Small intestine (tissue), 7 donors: Measurements from ENCODE around the gene SEMA4D. TPM values are rescaled to one million over a fixed set of nuclear protein-coding genes. Genes with fewer than 3 reads are reported as not detected.
A peak's percentile ranks its signal among the peaks of the same experiment; 100 is the strongest.

Experiments used
- DNase-seq, 2 donors: peaks; one replicate each; pipeline versions ENCODE4 v3.0.0 to v3.0.0-alpha.2; 2013
- FAIRE-seq: peaks from 2 replicates; lab custom pipeline; 2012; peaks lifted over from hg19 to GRCh38; lab: Jason Lieb, UNC
- H3K27ac ChIP-seq, 3 donors: one replicate each; pipeline ENCODE4 v1.5.1; 2013; ENCODE audit warnings: low read length in 2 of 3, mild to moderate bottlenecking in 2 of 3, control low read depth in 1 of 3, inconsistent platforms in 1 of 3, low read depth in 1 of 3, moderate library complexity in 1 of 3
- H3K27me3 ChIP-seq, 3 donors: one replicate each; pipeline ENCODE4 v1.6.1; 2013; ENCODE audit warnings: low read length in 3 of 3, inconsistent platforms in 1 of 3; ENCODE audit not compliant: control insufficient read depth in 3 of 3, insufficient read depth in 3 of 3
- H3K36me3 ChIP-seq, 3 donors: one replicate each; pipeline ENCODE4 v1.6.1; 2013; ENCODE audit warnings: low read length in 3 of 3, inconsistent platforms in 1 of 3, low read depth in 1 of 3, mild to moderate bottlenecking in 1 of 3, moderate library complexity in 1 of 3; ENCODE audit not compliant: control insufficient read depth in 3 of 3, insufficient read depth in 2 of 3
- H3K4me1 ChIP-seq, 3 donors: one replicate each; pipeline ENCODE4 v1.6.1; 2013; ENCODE audit warnings: low read length in 2 of 3, inconsistent platforms in 1 of 3, low read depth in 1 of 3, mild to moderate bottlenecking in 1 of 3, moderate library complexity in 1 of 3; ENCODE audit not compliant: control insufficient read depth in 3 of 3, insufficient read depth in 2 of 3
- H3K4me3 ChIP-seq, 3 donors: one replicate each; pipeline ENCODE4 v1.5.1; 2013; ENCODE audit warnings: low read length in 3 of 3, control low read depth in 1 of 3, inconsistent platforms in 1 of 3, low read depth in 1 of 3, mild to moderate bottlenecking in 1 of 3, moderate library complexity in 1 of 3
- H3K9me3 ChIP-seq, 2 donors: one replicate each; pipeline ENCODE4 v1.6.1; 2013; ENCODE audit warnings: low read depth in 1 of 2, low read length in 1 of 2; ENCODE audit not compliant: control insufficient read depth in 2 of 2, insufficient read depth in 1 of 2
- WGBS, 3 donors: extraction: QIAGEN DNeasy Blood & Tissue Kit; methylation state at CpG; one replicate each; pipeline ENCODE4 v1.1.7; 2013; 5-methylcytosine and 5-hydroxymethylcytosine counted together
- polyA plus RNA-seq, 4 donors: library from polyadenylated mRNA; stranded (reverse) in 3 of 4; unstranded in 1 of 4; fragments of 200-250 nt in 3 of 4; fragments of 120-200 nt in 1 of 4; gene quantifications; one replicate each; pipeline versions ENCODE4 v1.2.1 to v1.2.3, GENCODE V29; 2013
- donor health status: healthy with polysubstance abuse.
- donor health status: control.
- donor health status: control.
- donor health status: Bipolar disorder and iron deficiency.
- donor health status: healthy.

Gene SEMA4D
- polyA plus RNA-seq, 4 donors: 0.67 to 29.7 (median 6.7) TPM

- 55 to 82% (median 78%) methylated on average over 1 of the region's 1 CpG for WGBS, 3 donors
- FAIRE-seq (no peak), DNase-seq (peak in 1 of 2 donors; percentile 29)
- H3K4me3 ChIP-seq: no peak overlapping the region
- H3K27ac ChIP-seq: no peak overlapping the region
- no peaks in the 10 kb centered on the region for H3K27me3 ChIP-seq
- H3K4me1 ChIP-seq: peaks cover 0 to 4% (median 0%) of the 10 kb centered on the region in 3 donors
- H3K9me3 ChIP-seq: peaks cover 0 to 31% of the 10 kb centered on the region in 2 donors
- H3K36me3 ChIP-seq: no peaks in the 10 kb centered on the region
Measured at GRCh38 chr9:89532944-89533343, 35.0 kb upstream of the SEMA4D start.

GRCh38 chr9:89532478-89532877 is 34.6 kb upstream of the SEMA4D start:
- DNase-seq (peak; percentile 22 to 32), FAIRE-seq (no peak)
- 26 to 50% (median 47%) methylated on average over 4 of the region's 4 CpGs for WGBS, 3 donors
- Histone ChIP-seq H3K9me3 (peaks cover 0 to 35% of the 10 kb centered on the region in 2 donors), H3K4me1 (peaks cover 0 to 4% (median 0%) of the 10 kb centered on the region in 3 donors), H3K27me3 (no peaks in the 10 kb centered on the region), H3K36me3 (no peaks in the 10 kb centered on the region), H3K4me3 (no peak overlapping the region), H3K27ac (no peak overlapping the region)

DNA sequence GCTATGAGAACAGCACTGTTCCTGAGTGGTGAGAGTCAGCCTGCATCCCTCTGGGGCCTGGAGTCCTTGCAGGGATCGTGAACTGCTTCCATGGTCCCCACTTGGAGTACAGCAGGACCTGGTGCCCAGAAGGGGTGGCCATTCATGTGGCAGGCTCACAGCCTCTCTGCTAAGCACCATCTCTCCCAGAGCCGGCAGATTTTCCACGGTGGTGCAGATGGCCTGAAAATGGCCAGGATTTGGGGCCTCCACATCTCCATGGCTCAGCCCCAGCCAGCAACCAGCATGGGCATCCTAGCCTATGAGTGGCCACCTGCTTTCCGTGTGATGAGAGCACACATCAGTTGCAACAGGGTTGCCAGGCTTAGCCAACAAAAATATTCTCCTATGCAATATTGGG is 33.9 kb upstream of the SEMA4D start:
- Histone ChIP-seq H3K4me3 (no peak overlapping the region), H3K4me1 (peaks cover 0 to 5% (median 0%) of the 10 kb centered on the region in 3 donors), H3K27me3 (no peaks in the 10 kb centered on the region), H3K9me3 (peaks cover 0 to 42% of the 10 kb centered on the region in 2 donors), H3K36me3 (no peaks in the 10 kb centered on the region), H3K27ac (no peak overlapping the region)
- DNase-seq (no peak), FAIRE-seq (no peak)
- 95 to 96% (median 96%) methylated on average over 4 of the region's 4 CpGs for WGBS, 3 donors

GRCh38 chr9:89530726-89531125 is 32.8 kb upstream of the SEMA4D start:
- Histone ChIP-seq H3K4me3 (no peak overlapping the region), H3K4me1 (peaks cover 0 to 14% (median 0%) of the 10 kb centered on the region in 3 donors), H3K36me3 (no peaks in the 10 kb centered on the region), H3K27me3 (no peaks in the 10 kb centered on the region), H3K9me3 (peaks cover 0 to 42% of the 10 kb centered on the region in 2 donors), H3K27ac (no peak overlapping the region)
- 54 to 72% (median 56%) methylated on average over 6 of the region's 6 CpGs for WGBS, 3 donors
- FAIRE-seq: no peak
- peak; percentile 48 to 66 for DNase-seq

DNA sequence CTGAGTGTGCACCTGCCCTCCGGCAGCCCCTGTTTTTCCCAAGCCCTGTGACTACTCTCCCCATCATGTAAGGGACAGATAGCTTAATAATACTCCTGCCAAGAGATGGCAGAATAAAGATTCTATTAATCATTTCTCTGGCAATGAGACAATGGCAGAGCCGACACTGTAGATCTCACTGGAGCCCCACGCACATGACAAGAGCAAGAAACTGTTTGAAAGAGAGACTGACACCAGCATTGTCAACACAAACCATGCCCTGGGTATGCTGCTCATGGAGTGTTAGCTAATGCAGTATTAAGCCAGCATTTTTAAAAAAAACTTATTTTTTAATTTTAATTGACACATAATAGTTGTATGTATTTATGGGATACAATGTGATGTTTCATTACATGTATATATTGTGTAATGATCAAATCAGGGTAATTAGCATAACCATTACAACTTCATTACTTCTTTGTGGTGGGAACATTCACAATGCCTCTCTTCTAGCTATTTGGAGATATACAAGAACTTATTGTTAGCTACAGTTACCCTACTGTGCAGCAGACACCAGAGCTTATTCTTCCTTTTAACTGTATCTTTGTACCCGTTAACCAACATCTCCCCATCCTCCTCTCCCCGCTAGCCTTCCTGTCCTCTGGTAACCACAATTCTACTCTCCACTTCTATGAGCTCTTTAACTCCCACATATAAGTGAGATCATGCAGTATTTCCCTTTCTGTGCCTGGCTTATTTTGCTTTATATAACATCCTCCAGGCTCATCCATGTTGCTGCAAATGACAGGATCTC is 31.5 kb upstream of the SEMA4D start:
- DNase-seq (peak in 1 of 2 donors; percentile 40), FAIRE-seq (no peak)
- Histone ChIP-seq H3K27ac (no peak overlapping the region), H3K4me1 (peaks cover 0 to 18% (median 8%) of the 10 kb centered on the region in 3 donors), H3K27me3 (no peaks in the 10 kb centered on the region), H3K36me3 (no peaks in the 10 kb centered on the region), H3K9me3 (peaks cover 0 to 42% of the 10 kb centered on the region in 2 donors), H3K4me3 (no peak overlapping the region)
- 70 to 88% (median 81%) methylated on average over 5 of the region's 5 CpGs for WGBS, 3 donors

DNA sequence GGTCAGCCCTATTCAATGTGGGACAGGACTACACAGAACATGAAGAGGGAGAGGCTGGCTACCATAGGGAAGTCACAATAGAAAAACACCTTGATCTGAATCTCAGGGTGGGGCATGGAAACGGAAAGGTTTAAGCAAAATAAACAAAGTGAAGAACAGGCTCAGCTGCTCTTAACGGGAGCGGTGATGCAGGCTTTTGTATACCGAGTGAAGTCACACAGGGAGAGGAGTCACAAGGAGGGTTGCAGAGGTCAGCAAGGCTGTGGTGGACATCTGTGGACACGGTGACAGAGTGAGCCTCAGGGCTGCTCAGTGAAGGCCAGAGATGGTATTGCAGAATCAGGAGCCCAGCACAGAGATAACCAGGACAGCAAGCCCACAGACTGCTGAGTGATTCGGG is 30.6 kb upstream of the SEMA4D start:
- Histone ChIP-seq H3K27ac (no peak overlapping the region), H3K4me3 (no peak overlapping the region), H3K27me3 (no peaks in the 10 kb centered on the region), H3K36me3 (no peaks in the 10 kb centered on the region), H3K9me3 (peaks cover 0 to 42% of the 10 kb centered on the region in 2 donors), H3K4me1 (peaks cover 0 to 16% (median 8%) of the 10 kb centered on the region in 3 donors)
- FAIRE-seq (no peak), DNase-seq (peak in 1 of 2 donors; percentile 24)
- WGBS, 3 donors: 41 to 63% (median 61%) methylated on average over 6 of the region's 6 CpGs

GRCh38 chr9:89528131-89528530 is 30.2 kb upstream of the SEMA4D start:
- no peak for FAIRE-seq
- WGBS, 3 donors: 94 to 98% (median 95%) methylated on average over 5 of the region's 5 CpGs

GRCh38 chr9:89527084-89527483 is 29.2 kb upstream of the SEMA4D start:
- Histone ChIP-seq H3K36me3 (no peaks in the 10 kb centered on the region), H3K27me3 (no peaks in the 10 kb centered on the region), H3K4me3 (no peak overlapping the region), H3K4me1 (peaks cover 0 to 16% (median 8%) of the 10 kb centered on the region in 3 donors), H3K27ac (no peak overlapping the region), H3K9me3 (peaks cover 0 to 42% of the 10 kb centered on the region in 2 donors)
- WGBS, 3 donors: 27 to 56% (median 34%) methylated on average over 2 of the region's 2 CpGs
- DNase-seq (peak in 1 of 2 donors; percentile 11), FAIRE-seq (no peak)

More at GRCh38 chr9:89528131-89528530, 30.2 kb upstream of the SEMA4D start:
- H3K9me3 ChIP-seq: peaks cover 0 to 42% of the 10 kb centered on the region in 2 donors
- H3K36me3 ChIP-seq: no peaks in the 10 kb centered on the region
- H3K4me3 ChIP-seq: no peak overlapping the region
- peaks cover 0 to 16% (median 8%) of the 10 kb centered on the region in 3 donors for H3K4me1 ChIP-seq
- DNase-seq: no peak
- no peak overlapping the region for H3K27ac ChIP-seq
- no peaks in the 10 kb centered on the region for H3K27me3 ChIP-seq
